GM18502 (cell line): ENCODE data around the gene CPM.

Experiments
- ATAC-seq: cut with Tn5 transposase; IDR thresholded peaks from one replicate; pipeline ENCODE4 v1.9.1; 2021; ENCODE audit warnings: mild to moderate bottlenecking; ENCODE audit not compliant: unreplicated experiment, poor library complexity

CPM gene

DNA sequence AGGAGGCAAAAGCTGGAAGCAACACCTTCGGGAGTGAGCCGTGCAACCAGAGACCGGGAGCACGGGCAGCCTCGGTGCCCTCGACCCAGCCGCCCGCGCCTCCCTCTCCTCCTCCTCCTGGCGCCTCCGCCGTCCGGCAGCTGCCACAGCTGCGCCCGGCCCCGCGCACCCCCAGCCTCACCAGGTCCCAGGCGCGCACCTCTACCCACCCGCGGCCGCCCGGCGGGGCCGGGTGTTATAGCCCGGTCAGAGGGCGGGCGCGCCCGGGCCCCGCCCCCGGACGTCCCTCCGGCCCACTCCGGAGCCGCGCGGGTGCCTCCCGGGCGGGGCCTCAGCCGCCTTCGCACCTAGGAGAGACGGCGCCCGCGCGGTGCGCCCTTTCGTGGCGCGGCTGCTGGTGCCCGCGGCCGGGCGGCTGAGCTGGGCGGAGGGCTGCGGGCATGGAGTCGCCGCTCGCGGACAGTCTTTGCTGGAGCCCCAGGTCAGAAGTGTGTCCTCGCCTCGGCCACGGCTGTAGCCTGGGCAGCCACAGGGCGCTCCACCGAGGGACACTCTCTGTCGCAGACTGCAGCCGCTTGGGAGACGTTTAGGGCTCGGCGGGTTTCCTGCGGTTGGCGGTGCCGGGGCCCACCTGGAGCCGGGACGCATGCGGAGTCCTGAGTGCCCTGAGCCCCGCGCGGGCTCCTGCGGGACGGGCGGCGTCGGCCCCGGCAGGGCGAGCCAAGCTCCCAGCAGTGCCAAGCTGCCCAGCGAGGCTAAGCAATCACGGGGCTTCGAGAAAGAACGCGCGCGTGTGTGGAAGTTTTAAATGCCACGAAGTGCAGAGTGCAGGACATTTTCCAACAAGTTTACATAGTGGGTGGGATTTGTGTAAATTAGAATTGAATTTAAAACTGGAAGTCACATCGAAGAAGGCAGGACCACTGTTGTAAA is at the start of gene CPM:
CPM (minus strand) TSS at position 211 of the 933 bp plus-strand sequence. CDS start 334 bp downstream, outside the sequence.
- peak; percentile 94 for ATAC-seq

DNA sequence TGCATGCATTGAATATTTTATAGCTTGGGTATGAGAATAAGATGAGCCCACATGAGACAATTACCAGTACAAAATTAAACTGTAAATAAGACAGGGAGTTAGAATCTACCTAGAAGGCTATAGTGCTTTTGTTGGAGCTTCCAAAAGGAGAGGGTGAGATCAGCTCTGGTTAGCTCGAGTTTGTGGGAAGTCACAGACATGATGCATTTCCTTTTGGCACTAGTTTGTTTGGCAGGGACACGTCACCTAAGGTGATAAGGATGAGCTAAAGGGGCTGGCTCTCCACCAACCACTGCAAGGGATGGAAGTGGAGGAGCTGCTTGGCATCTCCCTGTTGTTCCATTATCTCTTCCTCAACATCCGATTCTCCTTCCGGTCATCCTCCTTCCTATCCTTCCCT is 48.5 kb upstream of the CPM start:
- no peak for ATAC-seq

- ATAC-seq, result no peak
These were observed 47.7 kb upstream of the CPM start for GRCh38 chr12:68980476-68981212.

DNA sequence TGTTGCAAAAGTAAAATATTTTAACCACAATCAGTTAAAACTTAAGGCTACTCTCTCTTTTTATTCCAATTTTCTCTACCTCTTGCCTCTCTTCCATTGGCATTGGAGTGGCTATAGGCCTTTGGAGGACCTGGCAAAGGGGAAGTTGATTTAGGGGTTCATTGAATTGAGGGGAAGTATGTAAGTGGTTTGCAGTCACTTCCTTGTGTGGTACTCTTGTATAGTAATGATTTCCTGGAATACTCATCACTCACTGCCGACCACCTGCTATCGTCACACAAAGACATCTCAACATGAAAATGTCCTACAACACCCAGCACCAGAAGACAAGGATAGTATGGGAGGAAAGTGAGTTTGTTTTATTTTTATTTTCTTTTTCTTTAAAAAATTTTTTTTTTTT is 45.7 kb upstream of the CPM start:
- ATAC-seq, result no peak

DNA sequence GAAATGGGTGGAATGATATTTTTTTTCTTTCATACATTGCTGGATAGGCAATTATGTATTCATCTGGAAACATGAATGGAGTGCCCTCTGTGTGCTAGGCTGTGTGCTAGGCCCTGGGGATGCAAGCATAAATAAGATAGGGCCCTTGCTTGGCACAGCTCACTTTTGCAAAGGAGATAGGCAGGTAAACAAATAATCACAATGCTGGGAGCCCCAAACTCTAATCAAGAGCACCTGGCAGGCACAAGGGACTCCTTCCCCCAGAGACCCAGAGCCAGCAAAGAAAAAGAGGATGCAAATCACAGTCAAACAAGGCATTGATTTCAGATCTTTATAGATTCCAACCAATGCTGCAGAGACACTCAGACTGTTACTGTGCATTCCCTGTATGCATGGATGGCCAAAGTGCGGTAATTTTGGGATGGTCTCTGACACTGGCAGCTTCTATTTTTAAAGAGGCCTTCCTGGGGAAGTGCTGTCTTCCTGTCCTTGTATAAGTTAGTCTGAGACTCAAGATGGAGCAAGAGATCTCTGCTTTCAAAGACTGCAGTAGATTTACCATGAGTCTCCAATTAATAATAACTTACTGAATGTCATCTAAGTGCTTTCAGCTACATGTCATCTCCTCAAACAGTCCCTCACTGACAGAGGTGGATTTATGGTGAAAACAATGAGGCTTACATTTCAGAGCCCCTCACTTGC is 45.1 kb upstream of the CPM start:
- ATAC-seq, result no peak

- ATAC-seq, result no peak
These were observed 44.4 kb upstream of the CPM start for GRCh38 chr12:68977335-68977734.

DNA sequence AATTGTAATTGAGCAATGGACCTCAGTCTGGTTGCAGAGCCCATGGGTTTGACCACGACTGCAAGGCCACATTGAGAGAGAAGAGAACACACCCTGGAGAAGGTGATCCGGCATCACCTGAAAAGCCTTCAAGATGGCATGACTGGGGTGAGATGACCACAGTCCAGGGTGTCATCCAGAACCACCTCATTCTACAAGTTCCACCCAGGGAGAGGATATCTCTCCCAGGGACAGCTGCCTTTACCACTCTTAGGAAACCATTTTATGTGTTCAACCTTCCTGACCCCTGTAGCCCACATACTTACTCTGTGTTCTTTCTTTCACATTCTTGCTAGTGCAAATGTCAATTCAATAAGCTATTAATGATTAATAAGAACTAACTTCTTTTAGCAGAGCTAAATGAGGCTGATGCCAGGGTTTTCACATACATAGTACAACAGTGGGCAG is 43.4 kb upstream of the CPM start:
- no peak for ATAC-seq

DNA sequence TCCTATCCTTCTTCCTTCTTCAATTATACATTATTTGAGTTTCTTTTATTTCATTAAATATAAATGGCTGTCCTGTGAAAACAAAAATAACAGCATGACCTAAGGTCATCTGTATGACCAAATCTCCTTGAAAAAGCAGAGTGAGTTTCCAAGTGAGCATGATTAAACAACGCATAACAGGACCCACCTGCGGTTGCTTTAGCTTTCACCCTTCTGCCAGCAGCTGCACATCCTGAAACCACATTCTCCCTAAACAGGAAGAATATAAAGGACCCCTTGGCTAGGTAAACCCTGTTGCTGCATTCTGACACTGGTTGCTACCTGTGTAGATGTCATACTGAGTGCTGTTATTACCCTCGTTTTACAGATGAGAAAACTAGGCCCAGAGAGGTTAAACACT is 42.8 kb upstream of the CPM start:
- no peak for ATAC-seq

GRCh38 chr12:68972595-68972994 is 39.6 kb upstream of the CPM start:
- ATAC-seq, result no peak

GRCh38 chr12:68971404-68971803 is 38.4 kb upstream of the CPM start:
- no peak for ATAC-seq

DNA sequence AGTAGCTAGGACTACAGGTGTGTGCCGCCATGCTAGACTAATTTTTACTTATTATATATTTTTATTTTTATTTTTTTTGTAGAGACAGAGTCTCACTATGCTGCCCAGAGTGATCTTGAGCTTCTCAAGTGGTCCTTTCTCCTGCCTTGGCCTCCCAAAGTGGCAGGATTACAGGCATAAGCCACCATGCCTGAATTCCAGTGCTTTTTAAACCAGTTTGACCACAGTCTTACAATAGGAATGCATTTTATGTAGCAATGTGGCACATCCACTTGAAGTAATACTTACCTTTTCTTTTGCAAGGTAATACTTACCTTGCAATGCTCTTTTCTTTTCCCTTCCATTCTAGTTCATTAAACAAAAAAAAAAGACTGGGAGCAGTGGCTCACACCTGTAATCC is 38.0 kb upstream of the CPM start:
- ATAC-seq, result no peak

GRCh38 chr12:68970306-68970705 is 37.3 kb upstream of the CPM start:
- ATAC-seq, result no peak

DNA sequence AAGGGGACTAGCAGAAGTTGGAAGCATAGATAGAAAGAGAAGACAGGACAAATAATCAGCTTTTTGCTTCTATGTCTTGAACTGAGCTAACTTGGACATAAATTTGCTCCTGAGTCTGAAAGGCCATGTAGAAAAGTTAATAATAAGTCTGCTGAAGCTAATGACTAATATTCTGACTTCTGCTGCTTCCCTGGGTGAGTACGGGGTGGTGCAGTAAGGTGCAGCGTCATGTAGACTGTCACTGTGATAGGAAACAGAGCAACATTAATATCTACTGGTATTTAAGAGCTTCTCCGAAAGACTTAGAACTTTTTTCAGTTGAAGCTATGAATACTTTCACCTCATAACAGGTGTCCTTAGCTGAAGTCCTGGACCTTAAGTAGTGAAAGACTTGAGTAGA is 34.1 kb upstream of the CPM start:
- ATAC-seq, result no peak

DNA sequence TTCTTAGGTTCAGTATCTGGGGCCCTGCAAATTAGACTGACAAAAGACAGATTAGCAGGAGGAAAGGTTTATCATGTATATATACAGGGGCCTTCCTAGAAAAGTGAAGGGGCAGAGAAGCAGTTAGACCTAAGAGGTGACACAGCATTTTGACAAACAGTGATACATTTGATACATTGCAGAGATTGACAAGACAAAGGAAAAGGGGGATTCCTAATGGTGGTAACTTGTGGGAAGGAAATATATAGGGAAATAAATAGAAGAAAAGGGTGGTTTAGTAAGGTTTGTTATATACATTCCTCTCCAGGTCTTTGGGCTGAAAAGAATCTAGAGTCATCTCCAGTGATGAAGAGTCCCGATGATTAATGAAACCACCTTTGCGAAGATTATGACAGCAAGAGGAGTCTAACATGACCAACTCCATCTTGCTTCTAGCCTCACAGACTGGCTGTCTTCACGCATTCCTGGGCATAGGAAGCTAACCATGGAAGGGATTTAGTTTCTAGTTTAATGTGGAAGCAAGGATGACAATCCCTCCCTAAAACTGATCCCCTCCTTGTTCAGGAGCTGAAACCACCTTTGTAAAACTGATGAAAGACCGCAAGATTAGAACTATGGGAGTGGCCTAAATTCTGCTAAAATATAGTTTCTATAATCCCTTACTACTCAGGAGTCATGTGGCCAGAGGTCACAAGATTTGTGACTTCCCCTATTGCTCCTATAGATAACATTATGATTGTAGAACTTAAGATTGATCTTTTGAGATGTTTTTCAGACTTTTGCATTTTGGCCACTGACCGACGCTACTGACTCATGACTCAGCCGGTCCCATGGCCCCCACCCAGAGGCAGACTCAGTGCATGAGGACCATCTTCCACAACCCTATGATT is 31.1 kb upstream of the CPM start:
- ATAC-seq, result no peak

- ATAC-seq, result no peak
These were observed 30.2 kb upstream of the CPM start for GRCh38 chr12:68962877-68963855.

DNA sequence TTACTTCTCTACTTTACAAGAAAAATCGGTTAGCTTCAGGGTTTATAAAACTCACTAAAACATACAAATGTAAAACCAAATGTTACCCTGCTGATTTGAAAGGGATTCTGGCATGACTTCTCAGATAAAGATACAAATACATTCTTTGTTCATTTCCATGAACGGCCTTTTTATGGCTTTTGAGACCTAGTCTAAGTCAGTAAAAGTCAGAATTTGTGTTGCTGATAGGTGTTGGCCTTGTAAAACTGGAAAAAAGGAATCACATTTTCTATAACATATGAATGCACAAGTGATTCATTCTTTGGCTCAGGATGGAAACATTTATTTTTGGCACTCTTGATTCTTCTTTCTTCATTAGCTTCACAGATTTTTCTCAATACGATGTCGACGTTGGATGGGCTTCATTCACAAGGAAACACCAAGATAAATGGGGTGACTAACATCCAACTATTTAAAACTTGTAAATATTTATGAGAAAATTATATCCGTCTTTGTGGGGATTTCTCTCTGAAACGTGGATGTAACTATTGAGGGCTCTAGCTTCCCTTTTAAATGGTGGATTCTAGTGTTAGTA is 27.0 kb upstream of the CPM start:
- no peak for ATAC-seq

GRCh38 chr12:68959143-68959858 is 26.3 kb upstream of the CPM start:
- ATAC-seq, result no peak

GRCh38 chr12:68958322-68958721 is 25.4 kb upstream of the CPM start:
- peak; percentile 94 for ATAC-seq
